Measurements from ENCODE around the gene BBS2. TPM values are rescaled to one million over a fixed set of nuclear protein-coding genes. Genes with fewer than 3 reads are reported as not detected.

BBS2 gene
- total RNA-seq, 1 experiment from 2014 or later: 60.4 TPM

GRCh38 chr16:56477096-56477878, 42.5 kb downstream of the BBS2 start:
- DNase-seq (ENCODE audit: low read depth): peak; percentile 91

GRCh38 chr16:56475201-56475600, 44.6 kb downstream of the BBS2 start:
- no peak for DNase-seq (ENCODE audit: low read depth)

GRCh38 chr16:56470666-56471065, 49.2 kb downstream of the BBS2 start:
- no peak for DNase-seq (ENCODE audit: low read depth)

GRCh38 chr16:56470232-56470631, 49.6 kb downstream of the BBS2 start:
- DNase-seq (ENCODE audit: low read depth): no peak

GRCh38 chr16:56469748-56470147, 50.1 kb downstream of the BBS2 start:
- no peak for DNase-seq (ENCODE audit: low read depth)

- DNase-seq (ENCODE audit: low read depth): no peak
Measured at GRCh38 chr16:56468800-56469199, 51.0 kb downstream of the BBS2 start.

GRCh38 chr16:56466344-56466743, 53.5 kb downstream of the BBS2 start:
- no peak for DNase-seq (ENCODE audit: low read depth)

GRCh38 chr16:56463153-56463552, 56.7 kb downstream of the BBS2 start:
- DNase-seq (ENCODE audit: low read depth): no peak

- DNase-seq (ENCODE audit: low read depth): no peak
Measured at GRCh38 chr16:56462064-56462796, 57.6 kb downstream of the BBS2 start.

GRCh38 chr16:56460101-56460500, 59.7 kb downstream of the BBS2 start:
- DNase-seq (ENCODE audit: low read depth): no peak

GRCh38 chr16:56457927-56458470, 61.8 kb downstream of the BBS2 start:
- no peak for DNase-seq (ENCODE audit: low read depth)

- peak; percentile 50 for DNase-seq (ENCODE audit: low read depth)
Measured at GRCh38 chr16:56451753-56452689, 67.8 kb downstream of the BBS2 start.

GRCh38 chr16:56450986-56451752, 68.7 kb downstream of the BBS2 start, which contains the start of the genes NUDT21 and OGFOD1:
Gene NUDT21, minus strand, starts transcription at chr16:56451332. Its CDS starts 130 bp downstream, at chr16:56451202.
Gene OGFOD1, plus strand, starts transcription at chr16:56451554. Its CDS starts 59 bp downstream, at chr16:56451613.
- peak; percentile 99 for DNase-seq (ENCODE audit: low read depth)

GRCh38 chr16:56450275-56450985, 69.4 kb downstream of the BBS2 start:
- DNase-seq (ENCODE audit: low read depth): peak; percentile 13

GRCh38 chr16:56448005-56448404, 71.8 kb downstream of the BBS2 start:
- no peak for DNase-seq (ENCODE audit: low read depth)

GRCh38 chr16:56447286-56447685, 72.5 kb downstream of the BBS2 start:
- DNase-seq (ENCODE audit: low read depth): no peak

GRCh38 chr16:56438038-56438437, 81.8 kb downstream of the BBS2 start:
- no peak for DNase-seq (ENCODE audit: low read depth)

- DNase-seq (ENCODE audit: low read depth): no peak
Measured at GRCh38 chr16:56436258-56436657, 83.6 kb downstream of the BBS2 start.
